ENCODE measurements around the gene PLEKHA6. TPM values are rescaled to one million over a fixed set of nuclear protein-coding genes. Genes with fewer than 3 reads are reported as not detected.

PLEKHA6 gene
- total and polyA plus RNA-seq, 2 of the 8 experiments (the other 6 are each of a cell fraction or from before 2014, with no cell fraction given) = 4.8 to 20.2 TPM

DNA sequence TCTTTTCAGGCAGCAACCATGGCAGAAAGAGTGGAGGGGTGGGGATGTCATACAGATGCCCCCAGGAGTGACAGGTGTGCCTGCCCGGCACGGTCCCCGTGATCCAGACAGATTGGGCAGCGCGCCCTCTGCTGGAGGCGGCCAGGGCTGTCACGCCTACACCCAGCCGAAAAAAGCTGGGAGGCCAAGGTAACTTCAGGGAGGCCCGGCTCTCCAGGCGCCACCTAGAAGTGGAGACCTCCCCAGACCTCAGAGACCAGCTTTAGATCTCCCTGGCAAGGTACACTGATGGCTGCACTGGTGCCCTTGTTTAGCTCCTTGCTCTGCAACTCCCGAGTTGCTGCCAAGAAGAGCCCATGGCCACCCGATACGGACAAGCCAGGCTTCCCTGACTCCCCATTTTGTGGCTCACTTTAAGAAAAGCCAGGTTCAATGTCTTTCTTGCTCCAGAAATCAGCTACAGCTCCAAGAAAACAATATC is 152.6 kb downstream of the PLEKHA6 start (continued):
- TF ChIP-seq, protein P1, sequence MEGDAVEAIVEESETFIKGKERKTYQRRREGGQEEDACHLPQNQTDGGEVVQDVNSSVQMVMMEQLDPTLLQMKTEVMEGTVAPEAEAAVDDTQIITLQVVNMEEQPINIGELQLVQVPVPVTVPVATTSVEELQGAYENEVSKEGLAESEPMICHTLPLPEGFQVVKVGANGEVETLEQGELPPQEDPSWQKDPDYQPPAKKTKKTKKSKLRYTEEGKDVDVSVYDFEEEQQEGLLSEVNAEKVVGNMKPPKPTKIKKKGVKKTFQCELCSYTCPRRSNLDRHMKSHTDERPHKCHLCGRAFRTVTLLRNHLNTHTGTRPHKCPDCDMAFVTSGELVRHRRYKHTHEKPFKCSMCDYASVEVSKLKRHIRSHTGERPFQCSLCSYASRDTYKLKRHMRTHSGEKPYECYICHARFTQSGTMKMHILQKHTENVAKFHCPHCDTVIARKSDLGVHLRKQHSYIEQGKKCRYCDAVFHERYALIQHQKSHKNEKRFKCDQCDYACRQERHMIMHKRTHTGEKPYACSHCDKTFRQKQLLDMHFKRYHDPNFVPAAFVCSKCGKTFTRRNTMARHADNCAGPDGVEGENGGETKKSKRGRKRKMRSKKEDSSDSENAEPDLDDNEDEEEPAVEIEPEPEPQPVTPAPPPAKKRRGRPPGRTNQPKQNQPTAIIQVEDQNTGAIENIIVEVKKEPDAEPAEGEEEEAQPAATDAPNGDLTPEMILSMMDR (IDR thresholded peaks at IDR 0.05; ENCODE audit: control extremely low read depth in 1 of 3, insufficient read depth in 1 of 3, low read depth in 1 of 3, low read length in 3 of 3) = peak; percentile 96 to 98 (median 96)
- 0 out of 2 replicates have a peak, but pooled peaks have one; percentile 13 for TF ChIP-seq TCF12 (IDR thresholded peaks at IDR 0.05; ENCODE audit: low read depth, low read length)
- TF ChIP-seq, protein P2, sequence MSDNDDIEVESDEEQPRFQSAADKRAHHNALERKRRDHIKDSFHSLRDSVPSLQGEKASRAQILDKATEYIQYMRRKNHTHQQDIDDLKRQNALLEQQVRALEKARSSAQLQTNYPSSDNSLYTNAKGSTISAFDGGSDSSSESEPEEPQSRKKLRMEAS (IDR thresholded peaks at IDR 0.05) = peak; percentile 69
